Stomach (tissue), 9 donors: Measurements from ENCODE around the gene GRAMD1B. TPM values are rescaled to one million over a fixed set of nuclear protein-coding genes. Genes with fewer than 3 reads are reported as not detected.
A peak's percentile ranks its signal among the peaks of the same experiment; 100 is the strongest.

Experiments used
- DNase-seq, 2 donors: peaks; one replicate each; pipeline versions ENCODE4 v3.0.0 to v3.0.0-alpha.2; 2013 to 2019
- H3K27ac ChIP-seq, 5 donors: fragments of 200-600 bp in 4 of 5; sonication (generic) in 4 of 5; one replicate each; pipeline ENCODE4 v1.5.1; 2013 to 2019; ENCODE audit warnings: mild to moderate bottlenecking in 1 of 5, moderate library complexity in 1 of 5
- H3K27me3 ChIP-seq, 3 donors: fragments of 200-600 bp; sonication (generic); one replicate each; pipeline ENCODE4 v1.5.1; 2017 to 2019; ENCODE audit warnings: mixed run types in 1 of 3
- H3K36me3 ChIP-seq, 4 donors: fragments of 200-600 bp; sonication (generic); 1 replicate in 3 of 4; 2 replicates in 1 of 4; pipeline ENCODE4 v1.5.1; 2016 to 2019
- H3K4me1 ChIP-seq, 4 donors: fragments of 200-600 bp; sonication (generic); one replicate each; pipeline ENCODE4 v1.5.1; 2016 to 2019
- H3K4me3 ChIP-seq, 4 donors: fragments of 200-600 bp; sonication (generic) in 3 of 4; one replicate each; pipeline ENCODE4 v1.5.1; 2016 to 2019; ENCODE audit warnings: mild to moderate bottlenecking in 1 of 4
- H3K9me3 ChIP-seq, 4 donors: fragments of 200-600 bp; sonication (generic); one replicate each; pipeline ENCODE4 v1.5.1; 2016 to 2019
- CTCF ChIP-seq, 7 experiments: fragments of 450-650 bp in 4 of 7; fragments of 200-600 bp in 3 of 7; sonication (generic) in 3 of 7; IDR thresholded peaks; one replicate each; pipeline ENCODE4 v1.5.1; 2016 to 2019; ENCODE audit warnings: antibody characterized with exemption in 7 of 7, control low read depth in 2 of 7, mild to moderate bottlenecking in 1 of 7
- EP300 ChIP-seq: sonication (generic); formaldehyde crosslinking; IDR thresholded peaks from one replicate; pipeline ENCODE4 v1.6.1; 2017; ENCODE audit warnings: antibody characterized with exemption
- POLR2A ChIP-seq, 4 donors: fragments of 450-650 bp; IDR thresholded peaks; one replicate each; pipeline ENCODE4 v1.6.1; 2016; ENCODE audit warnings: antibody characterized with exemption in 4 of 4, control low read depth in 2 of 4, mild to moderate bottlenecking in 1 of 4, moderate library complexity in 1 of 4
- POLR2AphosphoS5 ChIP-seq, 3 donors: sonication (generic); formaldehyde crosslinking; IDR thresholded peaks; one replicate each; pipeline ENCODE4 v1.6.1; 2016; ENCODE audit warnings: antibody characterized with exemption in 3 of 3
- WGBS, 5 donors: extraction: QIAGEN DNeasy Blood & Tissue Kit in 3 of 5; methylation state at CpG; one replicate each; pipeline versions ENCODE4 v1.1.5 to v1.1.7; 2013 to 2018; 5-methylcytosine and 5-hydroxymethylcytosine counted together
- intact Hi-C: fragments of 100-400 bp; cut with DNase I; formaldehyde crosslinking; loops from one replicate; pipeline ENCODE4 v1.15.1; 2023; ENCODE audit warnings: low total_unique reads
- polyA plus RNA-seq, 3 donors: library from polyadenylated mRNA; stranded (reverse); fragments of 200-250 nt; gene quantifications; one replicate each; pipeline ENCODE4 v1.2.3, GENCODE V29; 2013
- total RNA-seq, 5 donors: library from RNA; depleted of rRNA; stranded (reverse); fragments of >200 nt; gene quantifications; one replicate each; pipeline versions ENCODE4 v1.1.0 to v1.2.3, GENCODE V29; 2014 to 2016
- donor health status: healthy with polysubstance abuse.
- donor health status: Bipolar disorder and iron deficiency.
- donor health status: healthy.

Gene GRAMD1B
- total and polyA plus RNA-seq, 8 donors = 0.58 to 39.7 (median 12.2) TPM

DNA sequence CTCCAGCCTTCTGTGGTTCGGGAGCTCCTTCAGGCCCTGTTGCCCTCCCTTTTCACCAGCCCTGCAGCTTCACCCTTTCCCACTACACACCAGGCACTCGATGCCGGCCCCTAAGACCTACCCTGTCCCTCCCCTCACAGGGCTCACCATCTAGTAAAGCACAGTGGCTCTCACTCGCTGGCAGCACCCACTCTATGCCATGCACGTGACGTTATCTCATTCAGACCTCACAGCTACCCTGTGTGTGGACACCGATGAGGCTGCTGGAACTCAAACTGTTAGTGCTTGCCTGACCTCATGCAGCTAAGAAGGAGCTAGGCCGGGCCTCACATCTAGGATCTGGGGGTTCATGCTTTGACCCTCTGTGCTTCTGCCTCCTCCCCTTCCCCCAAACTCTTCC is 178.9 kb downstream of the GRAMD1B start:
- intact Hi-C loops = no loop called here
- Histone ChIP-seq H3K4me1 (no peaks in the 10 kb centered on the region), H3K27ac (no peak overlapping the region), H3K9me3 (no peaks in the 10 kb centered on the region), H3K27me3 (no peaks in the 10 kb centered on the region), H3K4me3 (no peak overlapping the region), H3K36me3 (peaks cover 61 to 100% (median 100%) of the 10 kb centered on the region in 4 donors)
- DNase-seq = no peak
- no peak for TF ChIP-seq POLR2A (IDR thresholded peaks at IDR 0.05)
- TF ChIP-seq POLR2AphosphoS5 (IDR thresholded peaks at IDR 0.05) = no peak
- no peak for TF ChIP-seq CTCF (IDR thresholded peaks at IDR 0.05)
- TF ChIP-seq EP300 = no peak
- WGBS, 5 donors = 87 to 93% (median 88%) methylated on average over 8 of the region's 8 CpGs

DNA sequence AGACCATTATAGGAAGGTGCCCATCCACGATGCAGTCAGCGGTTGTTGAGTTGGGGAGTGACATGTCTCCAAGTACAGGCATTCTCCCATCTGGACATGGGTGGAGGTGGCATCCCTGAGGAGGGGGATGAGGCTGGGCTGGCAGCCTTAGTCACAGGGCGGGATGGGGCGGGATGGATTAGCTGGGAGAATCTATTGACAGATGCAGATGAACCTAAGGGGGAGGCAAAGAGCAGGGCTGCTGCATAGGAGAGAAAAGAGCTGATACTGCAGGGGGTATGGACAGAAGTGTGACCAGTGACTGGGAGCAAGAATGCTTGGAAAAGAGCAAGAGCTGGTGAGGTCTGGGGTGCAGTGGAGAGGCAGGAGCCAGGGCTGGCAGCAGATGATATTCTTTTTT is 181.6 kb downstream of the GRAMD1B start:
- DNase-seq = no peak
- Histone ChIP-seq H3K4me1 (peaks cover 0 to 5% (median 0%) of the 10 kb centered on the region in 4 donors), H3K36me3 (peaks cover 62 to 100% (median 95%) of the 10 kb centered on the region in 4 donors), H3K9me3 (no peaks in the 10 kb centered on the region), H3K27ac (no peak overlapping the region), H3K27me3 (no peaks in the 10 kb centered on the region), H3K4me3 (no peak overlapping the region)
- TF ChIP-seq EP300 = no peak
- TF ChIP-seq POLR2A (IDR thresholded peaks at IDR 0.05) = no peak
- no peak for TF ChIP-seq CTCF (IDR thresholded peaks at IDR 0.05)
- no peak for TF ChIP-seq POLR2AphosphoS5 (IDR thresholded peaks at IDR 0.05)
- WGBS, 5 donors = 84 to 96% (median 92%) methylated on average over 4 of the region's 4 CpGs
- intact Hi-C loops = no loop called here

DNA sequence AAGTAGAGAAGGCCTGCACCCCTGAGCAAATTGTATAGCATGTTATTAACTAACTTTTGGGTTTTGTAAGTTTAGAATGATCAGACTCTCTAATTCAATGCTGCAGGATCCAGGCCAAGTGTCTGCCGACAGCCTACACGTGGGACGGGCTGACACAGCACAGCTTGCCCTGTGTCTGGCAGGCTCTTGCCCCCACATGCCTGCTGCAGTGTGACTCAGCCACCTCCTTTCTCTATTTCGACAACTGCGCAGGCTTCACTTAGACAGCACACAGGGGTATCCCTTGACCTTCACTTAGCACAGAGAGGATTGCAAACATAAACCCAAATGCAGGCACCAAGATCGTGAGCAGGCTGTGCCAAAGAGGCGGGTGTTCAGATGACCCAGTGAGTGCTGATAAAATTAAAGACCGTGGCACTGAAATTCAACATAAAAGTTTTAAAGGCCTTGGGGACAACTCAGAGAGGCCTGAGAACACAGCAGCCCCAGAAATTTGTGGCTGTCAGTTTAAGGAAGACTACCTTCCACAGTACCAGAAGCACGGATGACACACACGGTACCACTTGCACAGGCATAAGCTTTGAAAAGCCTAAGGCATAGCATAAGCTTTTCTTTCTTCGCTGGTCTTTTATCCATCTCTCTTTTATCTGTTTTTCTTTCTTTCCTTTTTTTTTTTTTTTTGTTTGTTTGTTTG is 186.6 kb downstream of the GRAMD1B start:
- H3K27me3 ChIP-seq = no peaks in the 10 kb centered on the region
- TF ChIP-seq POLR2AphosphoS5 (IDR thresholded peaks at IDR 0.05) (peak; percentile 37 to 78 (median 52)), EP300 (peak; percentile 59), POLR2A (IDR thresholded peaks at IDR 0.05) (no peak)
- no peak overlapping the region for H3K4me3 ChIP-seq
- H3K9me3 ChIP-seq = no peaks in the 10 kb centered on the region
- WGBS, 5 donors = 71 to 78% (median 73%) methylated on average over 11 of the region's 11 CpGs
- peaks cover 47 to 97% (median 89%) of the 10 kb centered on the region in 4 donors for H3K36me3 ChIP-seq
- H3K4me1 ChIP-seq = peaks cover 0 to 5% (median 0%) of the 10 kb centered on the region in 4 donors
- peak in 1 of 2 donors; percentile 73 for DNase-seq
- H3K27ac ChIP-seq = peak overlapping the region in 1 of 5 donors; percentile 31
- intact Hi-C loops = no loop called here

DNA sequence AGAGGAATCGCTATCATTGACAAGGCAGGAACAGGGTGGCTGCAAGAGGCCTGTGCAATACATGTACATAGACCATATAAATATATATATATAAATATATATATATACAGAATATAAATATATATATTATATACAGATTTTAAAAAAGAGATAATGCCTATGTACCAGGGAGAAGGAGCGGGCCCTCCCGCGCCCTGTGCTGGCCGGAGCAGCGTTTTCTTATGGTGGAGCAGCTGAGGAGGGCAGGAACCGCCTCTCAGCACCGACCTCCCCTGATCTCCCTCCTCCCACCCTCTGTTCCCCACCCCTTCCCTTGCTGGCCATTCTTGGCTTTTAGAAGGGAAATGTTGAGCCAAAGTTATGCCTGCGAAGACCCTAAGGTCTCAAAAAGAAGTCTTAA is 192.5 kb downstream of the GRAMD1B start:
- H3K4me3 ChIP-seq = no peak overlapping the region
- H3K4me1 ChIP-seq = no peaks in the 10 kb centered on the region
- H3K27me3 ChIP-seq = no peaks in the 10 kb centered on the region
- peaks cover 21 to 83% (median 71%) of the 10 kb centered on the region in 4 donors for H3K36me3 ChIP-seq
- no peak for DNase-seq
- TF ChIP-seq POLR2A (IDR thresholded peaks at IDR 0.05) (no peak), EP300 (no peak), POLR2AphosphoS5 (IDR thresholded peaks at IDR 0.05) (no peak), CTCF (IDR thresholded peaks at IDR 0.05) (no peak)
- WGBS, 5 donors = 91 to 94% (median 94%) methylated on average over 9 of the region's 9 CpGs
- intact Hi-C loops = no loop called here
- H3K9me3 ChIP-seq = no peaks in the 10 kb centered on the region
- H3K27ac ChIP-seq = no peak overlapping the region

DNA sequence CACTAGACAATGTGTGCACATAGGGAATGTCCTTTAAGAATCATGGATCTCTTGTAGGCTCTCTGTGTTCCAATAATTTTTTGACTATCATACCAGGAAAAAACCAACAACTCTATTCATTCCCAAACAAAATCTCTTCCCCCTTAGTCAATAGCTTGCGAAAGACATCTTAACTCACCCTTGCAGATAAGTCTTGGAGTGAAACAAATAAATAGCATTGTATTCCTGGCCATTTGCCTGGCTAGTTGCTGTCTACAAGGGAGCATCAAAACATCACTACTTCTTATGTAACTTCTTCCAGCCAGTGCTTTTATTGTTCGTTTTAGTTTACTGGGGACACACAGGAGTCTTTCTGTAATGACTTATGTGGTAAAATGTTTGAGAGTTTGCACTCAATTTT is 194.9 kb downstream of the GRAMD1B start:
- H3K9me3 ChIP-seq = no peaks in the 10 kb centered on the region
- no peak for TF ChIP-seq POLR2A (IDR thresholded peaks at IDR 0.05)
- TF ChIP-seq POLR2AphosphoS5 (IDR thresholded peaks at IDR 0.05) = no peak
- no peak for TF ChIP-seq EP300
- TF ChIP-seq CTCF (IDR thresholded peaks at IDR 0.05) = no peak
- peaks cover 0 to 12% (median 0%) of the 10 kb centered on the region in 4 donors for H3K4me1 ChIP-seq
- peaks cover 6 to 59% (median 47%) of the 10 kb centered on the region in 4 donors for H3K36me3 ChIP-seq
- intact Hi-C loops = no loop called here
- H3K4me3 ChIP-seq = no peak overlapping the region
- DNase-seq = no peak
- H3K27ac ChIP-seq = no peak overlapping the region
- H3K27me3 ChIP-seq = no peaks in the 10 kb centered on the region
- 81 to 95% (median 87%) methylated on average over 2 of the region's 2 CpGs for WGBS, 5 donors
